Measurements from ENCODE around the gene ZMYND11.

- TF ChIP-seq POLR2AphosphoS5 (IDR thresholded peaks at IDR 0.05), result no peak
- TF ChIP-seq CTCF (IDR thresholded peaks at IDR 0.05), result no peak
These were observed 17.7 kb downstream of the ZMYND11 start for GRCh38 chr10:152915-153314.

Data from stomach (tissue), 4 donors.